ENCODE results near the gene DCLK2.
"Not testable (repeated sequence)": the region's sequence is repeated elsewhere in the genome, so short reads cannot be mapped to it uniquely, and the experiment has no call there.

The DCLK2 gene

DNA sequence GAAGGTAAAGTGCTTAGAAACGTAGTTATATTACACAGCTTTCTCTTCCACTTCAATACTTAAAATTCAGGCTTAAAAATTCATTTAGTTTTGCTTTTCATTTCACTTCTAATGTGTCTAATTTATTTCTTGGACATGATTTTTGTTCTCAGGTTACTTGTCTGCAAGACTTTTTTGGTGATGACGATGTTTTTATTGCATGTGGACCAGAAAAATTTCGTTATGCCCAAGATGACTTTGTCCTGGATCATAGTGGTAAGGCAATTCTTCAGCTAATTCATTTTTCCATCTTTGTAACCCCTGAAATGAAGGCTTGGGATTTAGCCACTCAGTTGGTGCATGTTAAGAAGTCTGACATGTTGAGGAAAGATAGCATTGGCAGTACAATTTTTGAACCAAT lies 114.7 kb downstream of the DCLK2 start:
- CTCF ChIA-PET, result interaction anchor here (1.2 kb wide), 1 partner anchor 17 kb away, joined by 3 read pairs; no protein-coding TSS in a partner anchor
- DNase-seq (ENCODE audit: extremely low spot score), result no peak
- TF ChIP-seq FOXA1 (IDR thresholded peaks at IDR 0.05), result no peak
- no peak for TF ChIP-seq BHLHE40 (IDR thresholded peaks at IDR 0.05; ENCODE audit: borderline replicate concordance)
- TF ChIP-seq PKNOX1 (IDR thresholded peaks at IDR 0.05), result no peak
- no peak for TF ChIP-seq FOXK2 (IDR thresholded peaks at IDR 0.05)
- no peak for TF ChIP-seq ARNT (IDR thresholded peaks at IDR 0.05)
- no peak for TF ChIP-seq TARDBP (IDR thresholded peaks at IDR 0.05)
- TF ChIP-seq LEF1 (IDR thresholded peaks at IDR 0.05; ENCODE audit: borderline replicate concordance), result no peak
- TF ChIP-seq HDGF (IDR thresholded peaks at IDR 0.05; ENCODE audit: borderline replicate concordance), result no peak
- TF ChIP-seq SP1 (IDR thresholded peaks at IDR 0.05), result no peak
- TF ChIP-seq NFRKB (IDR thresholded peaks at IDR 0.05), result no peak
- TF ChIP-seq ZNF384 (IDR thresholded peaks at IDR 0.05), result no peak
- no peak for TF ChIP-seq L3MBTL2 (conservative IDR thresholded peaks at IDR 0.05)
- no peak for TF ChIP-seq SUZ12 (IDR thresholded peaks at IDR 0.05)
- TF ChIP-seq FOXM1 (IDR thresholded peaks at IDR 0.05; ENCODE audit: borderline replicate concordance), result no peak
- no peak for TF ChIP-seq ELF4 (IDR thresholded peaks at IDR 0.05)
- no peak for TF ChIP-seq CTBP1 (IDR thresholded peaks at IDR 0.05; ENCODE audit: borderline replicate concordance)
- POLR2A ChIA-PET, result no interaction called here

GRCh38 chr4:150197256-150197655 lies 119.0 kb downstream of the DCLK2 start:
- POLR2A ChIA-PET; DNase-seq (ENCODE audit: extremely low spot score); CTCF ChIA-PET: not testable (repeated sequence)

DNA sequence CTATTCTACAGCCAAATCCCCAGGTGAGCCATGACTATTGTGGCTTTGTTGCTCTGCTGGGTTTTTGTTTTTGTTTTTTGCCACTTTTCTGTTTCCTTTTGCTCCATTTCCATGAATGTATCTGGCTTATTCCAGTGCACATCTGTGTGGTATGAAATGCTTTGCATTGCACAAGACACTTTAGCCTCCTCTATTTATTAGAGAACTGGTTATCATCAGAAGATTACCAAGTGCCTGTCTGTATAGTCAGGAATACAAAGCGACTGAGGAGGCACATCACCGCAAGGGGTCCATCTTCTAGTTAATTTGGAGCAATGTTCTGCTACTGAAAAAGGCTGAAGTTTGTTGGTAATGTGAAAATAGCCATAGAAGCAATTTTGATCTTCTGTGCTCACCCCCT lies 120.8 kb downstream of the DCLK2 start:
- CTCF ChIA-PET, result no interaction called here
- TF ChIP-seq LEF1 (IDR thresholded peaks at IDR 0.05; ENCODE audit: borderline replicate concordance) (no peak), FOXA1 (IDR thresholded peaks at IDR 0.05) (no peak), PKNOX1 (IDR thresholded peaks at IDR 0.05) (no peak), ARNT (IDR thresholded peaks at IDR 0.05) (no peak), TARDBP (IDR thresholded peaks at IDR 0.05) (no peak), HDGF (IDR thresholded peaks at IDR 0.05; ENCODE audit: borderline replicate concordance) (no peak), FOXK2 (IDR thresholded peaks at IDR 0.05) (no peak), ELF4 (IDR thresholded peaks at IDR 0.05) (no peak), ZNF384 (IDR thresholded peaks at IDR 0.05) (no peak), SUZ12 (IDR thresholded peaks at IDR 0.05) (no peak), CTBP1 (IDR thresholded peaks at IDR 0.05; ENCODE audit: borderline replicate concordance) (no peak), SP1 (IDR thresholded peaks at IDR 0.05) (no peak), FOXM1 (IDR thresholded peaks at IDR 0.05; ENCODE audit: borderline replicate concordance) (no peak), NFRKB (IDR thresholded peaks at IDR 0.05) (no peak), L3MBTL2 (conservative IDR thresholded peaks at IDR 0.05) (no peak), BHLHE40 (IDR thresholded peaks at IDR 0.05; ENCODE audit: borderline replicate concordance) (no peak)
- POLR2A ChIA-PET, result no interaction called here
- DNase-seq (ENCODE audit: extremely low spot score), result no peak

- DNase-seq (ENCODE audit: extremely low spot score), result no peak
- CTCF ChIA-PET, result no interaction called here
- POLR2A ChIA-PET, result no interaction called here
- no peak for TF ChIP-seq TARDBP (IDR thresholded peaks at IDR 0.05)
Measured at GRCh38 chr4:150205016-150205415, 126.8 kb downstream of the DCLK2 start.

GRCh38 chr4:150206265-150206664 lies 128.0 kb downstream of the DCLK2 start:
- TF ChIP-seq FOXA1 (IDR thresholded peaks at IDR 0.05), result no peak
- no peak for TF ChIP-seq SP1 (IDR thresholded peaks at IDR 0.05)
- no peak for TF ChIP-seq CTBP1 (IDR thresholded peaks at IDR 0.05; ENCODE audit: borderline replicate concordance)
- no peak for TF ChIP-seq HDGF (IDR thresholded peaks at IDR 0.05; ENCODE audit: borderline replicate concordance)
- TF ChIP-seq PKNOX1 (IDR thresholded peaks at IDR 0.05), result no peak
- TF ChIP-seq NFRKB (IDR thresholded peaks at IDR 0.05), result no peak
- TF ChIP-seq L3MBTL2 (conservative IDR thresholded peaks at IDR 0.05), result no peak
- no peak for TF ChIP-seq LEF1 (IDR thresholded peaks at IDR 0.05; ENCODE audit: borderline replicate concordance)
- TF ChIP-seq FOXM1 (IDR thresholded peaks at IDR 0.05; ENCODE audit: borderline replicate concordance), result no peak
- TF ChIP-seq SUZ12 (IDR thresholded peaks at IDR 0.05), result no peak
- TF ChIP-seq ZNF384 (IDR thresholded peaks at IDR 0.05), result no peak
- TF ChIP-seq TARDBP (IDR thresholded peaks at IDR 0.05), result no peak
- no peak for TF ChIP-seq BHLHE40 (IDR thresholded peaks at IDR 0.05; ENCODE audit: borderline replicate concordance)
- no peak for TF ChIP-seq FOXK2 (IDR thresholded peaks at IDR 0.05)
- TF ChIP-seq ELF4 (IDR thresholded peaks at IDR 0.05), result no peak
- TF ChIP-seq ARNT (IDR thresholded peaks at IDR 0.05), result no peak
- CTCF ChIA-PET, result no interaction called here
- POLR2A ChIA-PET, result no interaction called here
- DNase-seq (ENCODE audit: extremely low spot score), result no peak

DNA sequence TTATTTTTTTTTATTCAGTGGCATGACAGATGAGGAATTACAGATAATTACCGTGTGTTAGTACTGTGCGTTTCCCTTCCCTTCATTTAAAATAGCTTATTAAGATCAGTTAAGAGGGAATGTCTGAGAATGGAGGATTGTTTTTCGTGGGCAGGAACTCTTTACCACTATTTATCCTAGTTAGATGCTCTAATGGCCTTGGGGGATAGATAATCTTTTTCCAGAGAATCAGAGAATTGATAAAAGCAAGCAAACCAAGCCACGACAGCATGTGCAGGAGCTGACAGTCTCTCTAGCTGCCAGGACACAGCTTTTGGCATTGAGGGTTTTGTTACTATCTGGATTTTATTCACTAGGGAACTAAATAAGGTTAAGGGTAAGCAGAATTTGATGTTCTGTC lies 128.7 kb downstream of the DCLK2 start:
- ChIA-PET CTCF (no interaction called here), POLR2A (no interaction called here)
- TF ChIP-seq FOXA1 (IDR thresholded peaks at IDR 0.05), result no peak
- no peak for TF ChIP-seq L3MBTL2 (conservative IDR thresholded peaks at IDR 0.05)
- TF ChIP-seq SUZ12 (IDR thresholded peaks at IDR 0.05), result no peak
- no peak for TF ChIP-seq ELF4 (IDR thresholded peaks at IDR 0.05)
- TF ChIP-seq TARDBP (IDR thresholded peaks at IDR 0.05), result no peak
- no peak for TF ChIP-seq LEF1 (IDR thresholded peaks at IDR 0.05; ENCODE audit: borderline replicate concordance)
- no peak for TF ChIP-seq PKNOX1 (IDR thresholded peaks at IDR 0.05)
- no peak for TF ChIP-seq FOXK2 (IDR thresholded peaks at IDR 0.05)
- TF ChIP-seq FOXM1 (IDR thresholded peaks at IDR 0.05; ENCODE audit: borderline replicate concordance), result no peak
- TF ChIP-seq BHLHE40 (IDR thresholded peaks at IDR 0.05; ENCODE audit: borderline replicate concordance), result no peak
- TF ChIP-seq HDGF (IDR thresholded peaks at IDR 0.05; ENCODE audit: borderline replicate concordance), result no peak
- TF ChIP-seq SP1 (IDR thresholded peaks at IDR 0.05), result no peak
- no peak for TF ChIP-seq CTBP1 (IDR thresholded peaks at IDR 0.05; ENCODE audit: borderline replicate concordance)
- no peak for TF ChIP-seq NFRKB (IDR thresholded peaks at IDR 0.05)
- no peak for TF ChIP-seq ARNT (IDR thresholded peaks at IDR 0.05)
- no peak for TF ChIP-seq ZNF384 (IDR thresholded peaks at IDR 0.05)
- DNase-seq (ENCODE audit: extremely low spot score), result no peak

All from HEK293T (cell line).